ENCODE data around the gene TNXB. TPM values are rescaled to one million over a fixed set of nuclear protein-coding genes. Genes with fewer than 3 reads are reported as not detected.
"Not testable (repeated sequence)": the region's sequence is repeated elsewhere in the genome, so short reads cannot be mapped to it uniquely, and the experiment has no call there.

Gene TNXB
- total and polyA plus RNA-seq, 9 of the 15 experiments (the other 6 are each of a cell fraction or from before 2014, with no cell fraction given) = 0.14 to 28.1 (median 12.4) TPM

DNA sequence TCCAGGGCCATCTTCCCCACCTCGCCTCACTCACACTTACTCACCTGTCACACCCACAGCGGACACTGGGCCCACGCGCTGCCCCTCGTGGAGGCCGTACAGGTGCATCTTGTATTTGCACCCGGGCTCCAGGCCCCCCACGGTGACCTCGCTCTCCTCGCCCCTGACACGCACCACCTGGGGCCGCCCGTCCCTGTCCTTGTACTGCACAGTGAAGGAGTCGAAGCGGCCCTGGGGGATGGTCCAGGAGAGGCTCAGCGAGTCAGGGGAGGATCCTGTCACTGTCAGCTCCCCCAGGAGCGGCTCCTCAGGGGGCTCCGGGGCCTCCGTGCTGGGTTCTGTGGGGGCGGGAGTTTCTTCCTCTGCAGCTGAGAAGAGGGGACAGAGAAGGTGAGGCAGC is 56.5 kb downstream of the TNXB start:
- H4K20me1 ChIP-seq (replicated peaks; ENCODE audit: control insufficient read depth, insufficient read depth, low read length); in situ Hi-C loops (cut with MboI); H3K9me3 ChIP-seq (replicated peaks; ENCODE audit: control insufficient read depth, insufficient read depth, low read depth, low read length); FAIRE-seq; intact Hi-C loops (cut with micrococcal nuclease); H3K4me2 ChIP-seq (ENCODE audit: insufficient read depth, low read length); H3K27ac ChIP-seq (ENCODE audit: extremely low read depth, low read depth, low read length); H3K36me3 ChIP-seq (ENCODE audit: control insufficient read depth, insufficient read depth, low read length); H3K79me2 ChIP-seq (ENCODE audit: control insufficient read depth, insufficient read depth, low read length); H3K27me3 ChIP-seq (ENCODE audit: control insufficient read depth in 2 of 2, insufficient read depth in 2 of 2, low read length in 2 of 2); ATAC-seq; CTCF ChIA-PET (ENCODE audit: low intra/inter-chr PET ratio); H2AFZ ChIP-seq (ENCODE audit: low read depth, low read length); BruUV-seq (replicated peaks); H3K4me3 ChIP-seq; DNase-seq (ENCODE audit: extremely low read depth in 1 of 4, low spot score in 3 of 4); H3K9ac ChIP-seq (ENCODE audit: insufficient read depth in 1 of 2, low read depth in 2 of 2, low read length in 2 of 2); H3K9me1 ChIP-seq (ENCODE audit: control insufficient read depth, insufficient read depth, low read length): not testable (repeated sequence)
- H3K4me1 ChIP-seq (replicated peaks in 1 of 2; ENCODE audit: control insufficient read depth in 2 of 2, insufficient read depth in 2 of 2, low read length in 2 of 2) = peaks cover 13 to 36% of the 10 kb centered on the region in 2 experiments
- 33% methylated on average over 20 of the region's 20 CpGs for WGBS (ENCODE audit: insufficient coverage, low coverage, missing lambda C conversion rate)
- POLR2A ChIA-PET = interaction anchor here (0.5 to 1.0 kb wide), 2 partner anchors 77 to 102 kb away, joined by 3 to 4 read pairs; no protein-coding TSS in a partner anchor

DNA sequence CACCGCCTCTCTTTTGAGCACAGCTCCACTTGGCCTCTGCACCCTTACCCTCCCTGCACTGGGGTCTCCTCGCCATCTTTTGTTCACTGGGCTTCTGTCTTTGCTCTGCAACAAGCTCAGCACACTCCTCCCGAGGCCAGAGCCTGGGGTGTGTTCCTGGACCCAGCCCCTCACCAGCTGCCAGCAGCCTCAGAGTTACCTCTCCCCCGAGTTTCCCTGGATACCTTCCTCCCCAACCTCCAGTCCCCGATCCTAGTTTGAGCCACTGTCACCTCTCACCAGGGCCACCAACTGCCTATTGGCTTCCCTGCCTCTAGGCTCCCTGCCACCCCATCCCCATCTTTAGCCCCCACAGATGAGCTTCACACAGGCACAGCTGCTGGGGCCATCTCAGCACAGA is 58.6 kb downstream of the TNXB start:
- Histone ChIP-seq H3K27me3 (ENCODE audit: control insufficient read depth in 2 of 2, insufficient read depth in 2 of 2, low read length in 2 of 2) (no peaks in the 10 kb centered on the region; a peak in 1 of 5 replicates), H3K4me3 (no peak overlapping the region), H4K20me1 (replicated peaks; ENCODE audit: control insufficient read depth, insufficient read depth, low read length) (no peaks in the 10 kb centered on the region), H3K27ac (ENCODE audit: extremely low read depth, low read depth, low read length) (no peak overlapping the region), H3K4me2 (ENCODE audit: insufficient read depth, low read length) (no peak overlapping the region), H3K36me3 (ENCODE audit: control insufficient read depth, insufficient read depth, low read length) (no peaks in the 10 kb centered on the region), H3K9me3 (replicated peaks; ENCODE audit: control insufficient read depth, insufficient read depth, low read depth, low read length) (no peaks in the 10 kb centered on the region), H3K79me2 (ENCODE audit: control insufficient read depth, insufficient read depth, low read length) (no peaks in the 10 kb centered on the region), H2AFZ (ENCODE audit: low read depth, low read length) (no peak overlapping the region), H3K9ac (ENCODE audit: insufficient read depth in 1 of 2, low read depth in 2 of 2, low read length in 2 of 2) (no peak overlapping the region), H3K9me1 (ENCODE audit: control insufficient read depth, insufficient read depth, low read length) (peaks cover 6% of the 10 kb centered on the region), H3K4me1 (replicated peaks in 1 of 2; ENCODE audit: control insufficient read depth in 2 of 2, insufficient read depth in 2 of 2, low read length in 2 of 2) (peaks cover 31 to 48% of the 10 kb centered on the region in 2 experiments)
- ChIA-PET POLR2A (no interaction called here), CTCF (ENCODE audit: low intra/inter-chr PET ratio) (no interaction called here)
- FAIRE-seq = no peak
- intact Hi-C loops (cut with micrococcal nuclease) (no loop called here), in situ Hi-C loops (cut with MboI) (no loop called here)
- BruUV-seq (replicated peaks) = no TSS peak
- WGBS (ENCODE audit: insufficient coverage, low coverage, missing lambda C conversion rate) = 29% methylated on average over 5 of the region's 5 CpGs
- ATAC-seq = no peak
- no peak for DNase-seq (ENCODE audit: extremely low read depth in 1 of 4, low spot score in 3 of 4)
- no peak for TF ChIP-seq LEF1 (IDR thresholded peaks at IDR 0.05)
- no peak for TF ChIP-seq ZC3H11A (IDR thresholded peaks at IDR 0.05; ENCODE audit: low read depth, low read length)
- TF ChIP-seq, protein P1, sequence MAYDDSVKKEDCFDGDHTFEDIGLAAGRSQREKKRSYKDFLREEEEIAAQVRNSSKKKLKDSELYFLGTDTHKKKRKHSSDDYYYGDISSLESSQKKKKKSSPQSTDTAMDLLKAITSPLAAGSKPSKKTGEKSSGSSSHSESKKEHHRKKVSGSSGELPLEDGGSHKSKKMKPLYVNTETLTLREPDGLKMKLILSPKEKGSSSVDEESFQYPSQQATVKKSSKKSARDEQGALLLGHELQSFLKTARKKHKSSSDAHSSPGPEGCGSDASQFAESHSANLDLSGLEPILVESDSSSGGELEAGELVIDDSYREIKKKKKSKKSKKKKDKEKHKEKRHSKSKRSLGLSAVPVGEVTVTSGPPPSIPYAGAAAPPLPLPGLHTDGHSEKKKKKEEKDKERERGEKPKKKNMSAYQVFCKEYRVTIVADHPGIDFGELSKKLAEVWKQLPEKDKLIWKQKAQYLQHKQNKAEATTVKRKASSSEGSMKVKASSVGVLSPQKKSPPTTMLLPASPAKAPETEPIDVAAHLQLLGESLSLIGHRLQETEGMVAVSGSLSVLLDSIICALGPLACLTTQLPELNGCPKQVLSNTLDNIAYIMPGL (CRISPR knock-in tag; IDR thresholded peaks at IDR 0.05) = no peak
- TF ChIP-seq ZNF766 (CRISPR knock-in tag; conservative IDR thresholded peaks at IDR 0.05) = no peak
- no peak for TF ChIP-seq SIN3B (IDR thresholded peaks at IDR 0.05; ENCODE audit: low read depth)
- TF ChIP-seq NCOR1 (IDR thresholded peaks at IDR 0.05) = no peak
- no peak for TF ChIP-seq E2F3 (CRISPR knock-in tag; IDR thresholded peaks at IDR 0.05)
- no peak for TF ChIP-seq ZNF384 (IDR thresholded peaks at IDR 0.05; ENCODE audit: low read depth, low read length)
- TF ChIP-seq, protein P2, sequence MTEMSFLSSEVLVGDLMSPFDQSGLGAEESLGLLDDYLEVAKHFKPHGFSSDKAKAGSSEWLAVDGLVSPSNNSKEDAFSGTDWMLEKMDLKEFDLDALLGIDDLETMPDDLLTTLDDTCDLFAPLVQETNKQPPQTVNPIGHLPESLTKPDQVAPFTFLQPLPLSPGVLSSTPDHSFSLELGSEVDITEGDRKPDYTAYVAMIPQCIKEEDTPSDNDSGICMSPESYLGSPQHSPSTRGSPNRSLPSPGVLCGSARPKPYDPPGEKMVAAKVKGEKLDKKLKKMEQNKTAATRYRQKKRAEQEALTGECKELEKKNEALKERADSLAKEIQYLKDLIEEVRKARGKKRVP (CRISPR knock-in tag; IDR thresholded peaks at IDR 0.05) = no peak
- no peak for TF ChIP-seq RNF2 (IDR thresholded peaks at IDR 0.05)
- TF ChIP-seq, protein P3, sequence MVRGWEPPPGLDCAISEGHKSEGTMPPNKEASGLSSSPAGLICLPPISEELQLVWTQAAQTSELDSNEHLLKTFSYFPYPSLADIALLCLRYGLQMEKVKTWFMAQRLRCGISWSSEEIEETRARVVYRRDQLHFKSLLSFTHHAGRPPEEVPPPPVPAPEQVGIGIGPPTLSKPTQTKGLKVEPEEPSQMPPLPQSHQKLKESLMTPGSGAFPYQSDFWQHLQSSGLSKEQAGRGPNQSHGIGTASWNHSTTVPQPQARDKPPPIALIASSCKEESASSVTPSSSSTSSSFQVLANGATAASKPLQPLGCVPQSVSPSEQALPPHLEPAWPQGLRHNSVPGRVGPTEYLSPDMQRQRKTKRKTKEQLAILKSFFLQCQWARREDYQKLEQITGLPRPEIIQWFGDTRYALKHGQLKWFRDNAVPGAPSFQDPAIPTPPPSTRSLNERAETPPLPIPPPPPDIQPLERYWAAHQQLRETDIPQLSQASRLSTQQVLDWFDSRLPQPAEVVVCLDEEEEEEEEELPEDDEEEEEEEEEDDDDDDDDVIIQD (CRISPR knock-in tag; IDR thresholded peaks at IDR 0.05) = no peak
- no peak for TF ChIP-seq FOXP1 (CRISPR knock-in tag; IDR thresholded peaks at IDR 0.05)
- no peak for TF ChIP-seq PCBP2 (IDR thresholded peaks at IDR 0.05; ENCODE audit: low read depth, low read length, poor library complexity, severe bottlenecking)
- no peak for TF ChIP-seq ZNF586 (CRISPR knock-in tag; conservative IDR thresholded peaks at IDR 0.05)

Data from K562 (cell line).